Keratinocyte (primary cell): ENCODE results near the gene PLD1. TPM values are rescaled to one million over a fixed set of nuclear protein-coding genes. Genes with fewer than 3 reads are reported as not detected.

Source experiments
- DNase-seq: peaks from one replicate; pipeline ENCODE4 v3.0.0-alpha.2; 2011; ENCODE audit warnings: low read depth, missing footprints, low spot score
- FAIRE-seq: peaks from 2 replicates; lab custom pipeline; 2011; peaks lifted over from hg19 to GRCh38; lab: Jason Lieb, UNC
- H2AFZ ChIP-seq: 2 replicates; pipeline ENCODE4 v1.6.0; 2012; ENCODE audit warnings: low read length, control low read depth, inconsistent platforms; ENCODE audit not compliant: control insufficient read depth
- H3K27ac ChIP-seq: 2 replicates; pipeline ENCODE4 v1.5.1; 2011; ENCODE audit warnings: low read length; ENCODE audit not compliant: control insufficient read depth, insufficient read depth
- H3K27me3 ChIP-seq: 3 replicates; pipeline ENCODE4 v1.6.0; 2011; ENCODE audit warnings: low read length; ENCODE audit not compliant: control insufficient read depth, insufficient read depth; ENCODE audit errors: extremely low read depth
- H3K36me3 ChIP-seq, 2 experiments: 2 replicates in 1 of 2; 3 replicates in 1 of 2; pipeline ENCODE4 v1.5.1; 2011; ENCODE audit warnings: low read length in 2 of 2, mild to moderate bottlenecking in 1 of 2; ENCODE audit not compliant: control insufficient read depth in 2 of 2, insufficient read depth in 2 of 2; ENCODE audit errors: extremely low read depth in 1 of 2
- H3K4me1 ChIP-seq: 3 replicates; pipeline ENCODE4 v1.5.1; 2011; ENCODE audit warnings: low read length; ENCODE audit not compliant: control insufficient read depth, insufficient read depth; ENCODE audit errors: extremely low read depth
- H3K4me2 ChIP-seq: 3 replicates; pipeline ENCODE4 v1.6.0; 2011; ENCODE audit warnings: low read depth, low read length; ENCODE audit not compliant: control insufficient read depth, insufficient read depth; ENCODE audit errors: extremely low read depth
- H3K4me3 ChIP-seq, 3 experiments: fragments of 200-600 bp in 1 of 3; sonication (generic) in 1 of 3; 2 replicates in 2 of 3; 3 replicates in 1 of 3; pipeline ENCODE4 v1.5.1; 2011 to 2016; ENCODE audit warnings: low read length in 3 of 3, mild to moderate bottlenecking in 3 of 3, control low read depth in 2 of 3, inconsistent platforms in 1 of 3, low read depth in 1 of 3, mixed read lengths in 1 of 3, mixed run types in 1 of 3, moderate library complexity in 1 of 3; ENCODE audit not compliant: control insufficient read depth in 2 of 3, insufficient read depth in 2 of 3; ENCODE audit errors: extremely low read depth in 1 of 3
- H3K79me2 ChIP-seq: 2 replicates; pipeline ENCODE4 v1.6.0; 2012; ENCODE audit warnings: low read length; ENCODE audit not compliant: control insufficient read depth, insufficient read depth
- H3K9ac ChIP-seq: 3 replicates; pipeline ENCODE4 v1.6.0; 2011; ENCODE audit warnings: low read length; ENCODE audit not compliant: control insufficient read depth, insufficient read depth; ENCODE audit errors: extremely low read depth
- H3K9me1 ChIP-seq: 3 replicates; pipeline ENCODE4 v1.6.0; 2011; ENCODE audit warnings: low read length; ENCODE audit not compliant: control insufficient read depth, insufficient read depth; ENCODE audit errors: extremely low read depth
- H3K9me3 ChIP-seq: 2 replicates; pipeline ENCODE4 v1.5.1; 2012; ENCODE audit warnings: low read depth, low read length; ENCODE audit not compliant: control insufficient read depth
- H4K20me1 ChIP-seq: 3 replicates; pipeline ENCODE4 v1.6.0; 2011; ENCODE audit warnings: low read length; ENCODE audit not compliant: control insufficient read depth, insufficient read depth; ENCODE audit errors: extremely low read depth
- EZH2 ChIP-seq: IDR thresholded peaks from one replicate; pipeline ENCODE4 v1.6.1; 2012; ENCODE audit warnings: inconsistent platforms, mild to moderate bottlenecking, low read length, moderate library complexity
- dilution Hi-C: fragments of 300-500 bp; cut with MboI; formaldehyde crosslinking; loops from one replicate; pipeline ENCODE4 v1.7.0; 2020; ENCODE audit warnings: low sequenced_read_pairs; ENCODE audit not compliant: extremely low pct_ligation_motif_present
- polyA plus RNA-seq, 5 experiments: library from polyadenylated mRNA; depleted of rRNA in 3 of 5; stranded (reverse) in 3 of 5; stranded (forward) in 1 of 5; unstranded in 1 of 5; fragments of >200 nt; gene quantifications; 1 replicate in 1 of 5; 2 replicates in 3 of 5; 3 replicates in 1 of 5; pipeline versions ENCODE4 v1.2.1 to v1.2.3, GENCODE V29; 2011 to 2012; ENCODE audit warnings: missing spikeins in 2 of 5, low read depth in 1 of 5, low replicate concordance in 1 of 5
- TF ChIP-seq, protein P1 (sequence below), 3 experiments: IDR thresholded peaks in 1 of 3; conservative IDR thresholded peaks in 1 of 3; optimal IDR thresholded peaks in 1 of 3; 2 replicates in 2 of 3; 3 replicates in 1 of 3; pipeline versions ENCODE3 to v1.5.1; 2011; ENCODE audit warnings: low read length in 3 of 3, mild to moderate bottlenecking in 3 of 3, moderate library complexity in 2 of 3, control low read depth in 1 of 3, inconsistent platforms in 1 of 3; ENCODE audit not compliant: insufficient read depth in 2 of 3; ENCODE audit errors: extremely low read depth in 1 of 3

PLD1 gene
- polyA plus RNA-seq, 1 donor (not counting 4 experiments of a cell fraction or from before 2014, with no cell fraction given) = 14.7 TPM

DNA sequence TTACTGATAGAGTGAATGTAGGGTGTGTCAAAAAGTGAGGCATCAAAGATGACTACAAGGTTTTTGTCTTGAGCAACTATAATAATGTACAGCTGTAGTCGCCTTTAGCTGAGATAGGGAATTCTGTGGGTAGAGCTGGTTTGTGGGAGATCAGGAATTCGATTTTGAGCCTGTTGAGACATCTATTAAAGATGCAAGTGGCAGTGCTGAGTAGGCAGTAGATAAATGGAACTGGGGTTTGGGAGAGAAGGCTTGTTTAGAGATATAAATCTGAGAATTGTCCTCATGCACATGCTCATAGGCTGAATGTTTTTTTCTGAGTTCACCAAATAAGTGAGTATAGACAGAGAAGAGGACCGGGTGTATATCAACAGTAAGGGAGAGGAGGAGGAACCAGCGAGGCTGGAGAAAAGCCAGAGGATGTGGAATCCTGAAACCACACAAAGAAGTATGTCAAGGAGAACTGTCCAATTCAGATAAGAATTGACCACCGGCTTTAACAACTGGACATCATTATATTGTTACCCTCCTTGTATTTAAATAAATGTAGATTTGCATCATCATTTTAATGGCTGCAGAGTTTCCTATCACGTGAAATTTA lies 204.0 kb downstream of the PLD1 start:
- Histone ChIP-seq H2AFZ (no peak overlapping the region), H3K4me1 (no peaks in the 10 kb centered on the region), H4K20me1 (no peaks in the 10 kb centered on the region), H3K36me3 (no peaks in the 10 kb centered on the region), H3K9ac (no peak overlapping the region), H3K4me3 (no peak overlapping the region), H3K4me2 (no peak overlapping the region), H3K27ac (no peak overlapping the region), H3K9me3 (no peaks in the 10 kb centered on the region), H3K9me1 (no peaks in the 10 kb centered on the region), H3K27me3 (no peaks in the 10 kb centered on the region), H3K79me2 (no peaks in the 10 kb centered on the region)
- TF ChIP-seq, protein P1, sequence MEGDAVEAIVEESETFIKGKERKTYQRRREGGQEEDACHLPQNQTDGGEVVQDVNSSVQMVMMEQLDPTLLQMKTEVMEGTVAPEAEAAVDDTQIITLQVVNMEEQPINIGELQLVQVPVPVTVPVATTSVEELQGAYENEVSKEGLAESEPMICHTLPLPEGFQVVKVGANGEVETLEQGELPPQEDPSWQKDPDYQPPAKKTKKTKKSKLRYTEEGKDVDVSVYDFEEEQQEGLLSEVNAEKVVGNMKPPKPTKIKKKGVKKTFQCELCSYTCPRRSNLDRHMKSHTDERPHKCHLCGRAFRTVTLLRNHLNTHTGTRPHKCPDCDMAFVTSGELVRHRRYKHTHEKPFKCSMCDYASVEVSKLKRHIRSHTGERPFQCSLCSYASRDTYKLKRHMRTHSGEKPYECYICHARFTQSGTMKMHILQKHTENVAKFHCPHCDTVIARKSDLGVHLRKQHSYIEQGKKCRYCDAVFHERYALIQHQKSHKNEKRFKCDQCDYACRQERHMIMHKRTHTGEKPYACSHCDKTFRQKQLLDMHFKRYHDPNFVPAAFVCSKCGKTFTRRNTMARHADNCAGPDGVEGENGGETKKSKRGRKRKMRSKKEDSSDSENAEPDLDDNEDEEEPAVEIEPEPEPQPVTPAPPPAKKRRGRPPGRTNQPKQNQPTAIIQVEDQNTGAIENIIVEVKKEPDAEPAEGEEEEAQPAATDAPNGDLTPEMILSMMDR (optimal IDR thresholded peaks at IDR 0.05 in 1 of 3, IDR thresholded peaks at IDR 0.05 in 1 of 3, conservative IDR thresholded peaks at IDR 0.05 in 1 of 3; ENCODE audit: extremely low read depth in 1 of 3, insufficient read depth in 2 of 3, low read length in 3 of 3) = no peak
- TF ChIP-seq EZH2 = no peak
- dilution Hi-C loops = no loop called here
- DNase-seq (no peak), FAIRE-seq (no peak)

DNA sequence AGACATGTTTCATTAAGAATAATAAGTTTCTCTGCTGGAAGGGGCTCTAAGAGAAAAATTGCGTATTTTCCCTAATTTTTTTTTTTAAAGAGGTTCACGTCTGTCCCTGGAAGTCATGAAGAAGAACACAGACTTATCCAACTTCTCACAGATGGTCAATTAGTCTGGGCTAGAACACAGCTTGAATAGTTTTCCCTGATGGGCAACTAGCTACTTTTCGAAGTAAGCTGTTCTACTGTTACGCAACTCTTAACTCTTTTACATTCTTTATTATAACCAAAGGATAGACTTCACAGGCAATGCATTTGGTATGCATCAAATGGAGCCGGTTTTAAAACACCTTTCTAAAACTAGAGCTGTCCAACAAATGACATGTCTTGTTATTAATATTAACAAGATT lies 205.9 kb downstream of the PLD1 start:
- H3K36me3 ChIP-seq = no peaks in the 10 kb centered on the region
- no peaks in the 10 kb centered on the region for H3K9me3 ChIP-seq
- H3K79me2 ChIP-seq = no peaks in the 10 kb centered on the region
- H3K4me1 ChIP-seq = no peaks in the 10 kb centered on the region
- TF ChIP-seq, protein P1 (optimal IDR thresholded peaks at IDR 0.05 in 1 of 3, IDR thresholded peaks at IDR 0.05 in 1 of 3, conservative IDR thresholded peaks at IDR 0.05 in 1 of 3; ENCODE audit: extremely low read depth in 1 of 3, insufficient read depth in 2 of 3, low read length in 3 of 3) = no peak
- no peak for TF ChIP-seq EZH2
- FAIRE-seq = no peak
- H2AFZ ChIP-seq = no peak overlapping the region
- no peak overlapping the region for H3K4me3 ChIP-seq
- H3K9me1 ChIP-seq = no peaks in the 10 kb centered on the region
- no peak overlapping the region for H3K9ac ChIP-seq
- no peak overlapping the region for H3K4me2 ChIP-seq
- H3K27me3 ChIP-seq = no peaks in the 10 kb centered on the region
- no peaks in the 10 kb centered on the region for H4K20me1 ChIP-seq
- DNase-seq = no peak
- no peak overlapping the region for H3K27ac ChIP-seq
- dilution Hi-C loops = no loop called here
